ENCODE measurements around the gene RNF123. TPM values are rescaled to one million over a fixed set of nuclear protein-coding genes. Genes with fewer than 3 reads are reported as not detected.

Gene RNF123
- total RNA-seq, 4 donors from 2014 or later: 14.7 to 23.7 (median 19.7) TPM

DNA sequence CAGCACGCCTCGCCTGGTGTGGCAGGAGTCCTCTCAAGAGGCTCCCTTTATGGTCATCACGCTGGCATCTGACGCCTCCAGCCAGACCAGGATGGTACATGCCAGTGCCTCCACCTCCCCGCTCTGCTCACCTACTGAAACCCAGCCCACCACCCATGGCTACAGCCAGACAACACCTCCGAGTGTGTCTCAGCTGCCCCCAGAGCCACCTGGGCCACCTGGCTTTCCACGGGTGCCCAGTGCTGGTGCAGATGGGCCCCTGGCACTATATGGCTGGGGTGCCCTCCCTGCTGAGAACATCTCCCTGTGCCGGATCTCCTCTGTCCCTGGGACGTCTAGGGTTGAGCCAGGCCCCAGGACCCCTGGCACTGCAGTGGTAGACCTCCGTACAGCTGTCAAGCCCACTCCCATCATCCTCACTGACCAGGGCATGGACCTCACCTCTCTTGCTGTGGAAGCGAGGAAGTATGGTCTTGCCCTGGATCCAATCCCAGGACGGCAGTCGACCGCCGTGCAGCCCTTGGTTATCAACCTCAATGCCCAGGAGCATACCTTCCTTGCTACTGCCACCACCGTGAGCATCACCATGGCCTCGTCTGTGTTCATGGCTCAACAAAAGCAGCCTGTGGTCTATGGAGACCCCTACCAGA is 35.1 kb upstream of the RNF123 start:
- TF ChIP-seq, protein P1, sequence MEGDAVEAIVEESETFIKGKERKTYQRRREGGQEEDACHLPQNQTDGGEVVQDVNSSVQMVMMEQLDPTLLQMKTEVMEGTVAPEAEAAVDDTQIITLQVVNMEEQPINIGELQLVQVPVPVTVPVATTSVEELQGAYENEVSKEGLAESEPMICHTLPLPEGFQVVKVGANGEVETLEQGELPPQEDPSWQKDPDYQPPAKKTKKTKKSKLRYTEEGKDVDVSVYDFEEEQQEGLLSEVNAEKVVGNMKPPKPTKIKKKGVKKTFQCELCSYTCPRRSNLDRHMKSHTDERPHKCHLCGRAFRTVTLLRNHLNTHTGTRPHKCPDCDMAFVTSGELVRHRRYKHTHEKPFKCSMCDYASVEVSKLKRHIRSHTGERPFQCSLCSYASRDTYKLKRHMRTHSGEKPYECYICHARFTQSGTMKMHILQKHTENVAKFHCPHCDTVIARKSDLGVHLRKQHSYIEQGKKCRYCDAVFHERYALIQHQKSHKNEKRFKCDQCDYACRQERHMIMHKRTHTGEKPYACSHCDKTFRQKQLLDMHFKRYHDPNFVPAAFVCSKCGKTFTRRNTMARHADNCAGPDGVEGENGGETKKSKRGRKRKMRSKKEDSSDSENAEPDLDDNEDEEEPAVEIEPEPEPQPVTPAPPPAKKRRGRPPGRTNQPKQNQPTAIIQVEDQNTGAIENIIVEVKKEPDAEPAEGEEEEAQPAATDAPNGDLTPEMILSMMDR (IDR thresholded peaks at IDR 0.05; ENCODE audit: low read depth): no peak

DNA sequence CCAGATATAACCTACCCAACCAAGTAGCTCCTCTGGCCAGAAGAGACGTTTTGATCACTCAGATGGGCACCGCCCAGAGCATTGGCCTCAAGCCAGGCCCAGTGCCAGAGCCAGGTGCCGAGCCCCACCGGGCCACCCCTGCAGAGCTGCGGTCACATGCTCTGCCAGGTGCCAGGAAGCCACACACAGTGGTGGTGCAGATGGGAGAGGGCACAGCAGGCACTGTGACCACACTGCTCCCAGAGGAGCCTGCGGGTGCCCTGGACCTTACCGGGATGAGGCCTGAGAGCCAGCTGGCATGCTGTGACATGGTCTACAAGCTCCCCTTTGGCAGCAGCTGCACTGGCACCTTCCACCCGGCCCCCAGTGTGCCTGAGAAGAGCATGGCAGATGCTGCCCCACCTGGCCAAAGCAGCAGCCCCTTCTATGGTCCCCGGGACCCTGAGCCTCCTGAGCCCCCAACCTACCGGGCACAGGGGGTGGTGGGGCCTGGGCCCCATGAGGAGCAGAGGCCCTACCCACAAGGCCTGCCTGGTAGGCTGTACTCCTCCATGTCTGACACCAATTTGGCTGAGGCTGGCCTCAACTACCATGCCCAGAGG is 34.3 kb upstream of the RNF123 start:
- TF ChIP-seq, protein P1 (IDR thresholded peaks at IDR 0.05; ENCODE audit: low read depth): no peak

DNA sequence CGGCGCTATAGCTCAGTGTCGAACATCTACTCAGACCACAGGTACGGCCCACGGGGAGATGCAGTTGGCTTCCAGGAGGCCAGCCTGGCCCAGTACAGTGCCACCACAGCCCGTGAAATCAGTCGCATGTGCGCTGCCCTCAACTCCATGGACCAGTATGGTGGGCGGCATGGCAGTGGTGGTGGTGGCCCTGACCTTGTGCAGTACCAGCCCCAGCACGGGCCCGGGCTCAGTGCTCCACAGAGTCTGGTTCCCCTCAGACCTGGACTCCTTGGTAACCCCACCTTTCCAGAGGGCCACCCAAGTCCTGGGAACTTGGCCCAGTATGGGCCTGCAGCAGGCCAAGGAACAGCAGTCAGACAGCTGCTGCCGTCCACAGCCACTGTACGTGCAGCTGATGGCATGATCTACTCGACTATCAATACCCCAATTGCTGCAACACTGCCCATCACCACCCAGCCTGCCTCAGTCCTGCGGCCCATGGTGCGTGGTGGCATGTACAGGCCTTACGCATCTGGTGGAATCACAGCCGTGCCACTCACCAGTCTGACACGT is 33.5 kb upstream of the RNF123 start:
- TF ChIP-seq, protein P1 (IDR thresholded peaks at IDR 0.05; ENCODE audit: low read depth): no peak

DNA sequence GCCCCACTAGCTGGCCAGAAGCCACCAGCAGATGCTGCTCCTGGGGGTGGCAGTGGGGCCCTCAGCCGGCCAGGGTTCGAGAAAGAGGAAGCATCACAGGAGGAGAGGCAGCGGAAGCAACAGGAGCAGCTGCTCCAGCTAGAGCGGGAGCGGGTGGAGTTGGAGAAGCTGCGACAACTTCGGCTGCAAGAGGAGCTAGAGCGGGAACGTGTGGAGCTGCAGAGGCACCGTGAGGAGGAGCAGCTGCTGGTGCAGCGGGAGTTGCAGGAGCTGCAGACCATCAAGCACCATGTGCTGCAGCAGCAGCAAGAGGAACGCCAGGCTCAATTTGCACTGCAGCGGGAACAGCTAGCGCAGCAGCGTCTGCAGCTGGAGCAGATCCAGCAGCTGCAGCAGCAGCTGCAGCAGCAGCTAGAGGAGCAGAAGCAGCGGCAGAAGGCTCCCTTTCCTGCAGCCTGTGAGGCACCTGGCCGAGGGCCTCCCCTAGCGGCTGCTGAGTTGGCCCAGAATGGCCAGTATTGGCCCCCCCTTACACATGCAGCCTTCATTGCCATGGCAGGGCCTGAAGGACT is 32.7 kb upstream of the RNF123 start:
- TF ChIP-seq, protein P1 (IDR thresholded peaks at IDR 0.05; ENCODE audit: low read depth): no peak

DNA sequence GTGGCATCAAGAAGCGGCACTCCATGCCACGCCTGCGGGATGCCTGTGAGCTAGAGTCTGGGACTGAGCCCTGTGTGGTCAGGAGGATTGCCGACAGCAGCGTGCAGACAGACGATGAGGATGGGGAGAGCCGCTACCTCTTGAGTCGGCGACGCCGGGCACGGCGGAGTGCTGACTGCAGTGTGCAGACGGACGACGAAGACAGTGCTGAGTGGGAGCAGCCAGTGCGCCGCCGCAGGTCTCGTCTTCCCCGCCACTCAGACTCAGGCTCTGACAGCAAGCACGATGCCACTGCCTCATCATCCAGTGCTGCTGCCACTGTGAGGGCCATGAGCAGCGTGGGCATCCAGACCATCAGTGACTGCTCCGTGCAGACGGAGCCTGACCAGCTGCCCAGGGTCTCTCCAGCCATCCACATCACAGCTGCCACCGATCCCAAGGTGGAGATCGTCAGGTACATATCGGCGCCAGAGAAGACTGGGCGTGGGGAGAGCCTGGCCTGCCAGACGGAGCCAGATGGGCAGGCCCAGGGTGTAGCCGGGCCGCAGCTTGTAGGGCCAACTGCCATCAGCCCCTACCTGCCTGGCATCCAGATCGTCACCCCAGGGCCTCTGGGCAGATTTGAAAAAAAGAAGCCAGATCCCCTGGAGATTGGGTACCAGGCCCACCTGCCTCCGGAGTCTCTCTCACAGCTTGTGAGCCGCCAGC is 32.0 kb upstream of the RNF123 start:
- TF ChIP-seq, protein P1 (IDR thresholded peaks at IDR 0.05; ENCODE audit: low read depth): no peak

DNA sequence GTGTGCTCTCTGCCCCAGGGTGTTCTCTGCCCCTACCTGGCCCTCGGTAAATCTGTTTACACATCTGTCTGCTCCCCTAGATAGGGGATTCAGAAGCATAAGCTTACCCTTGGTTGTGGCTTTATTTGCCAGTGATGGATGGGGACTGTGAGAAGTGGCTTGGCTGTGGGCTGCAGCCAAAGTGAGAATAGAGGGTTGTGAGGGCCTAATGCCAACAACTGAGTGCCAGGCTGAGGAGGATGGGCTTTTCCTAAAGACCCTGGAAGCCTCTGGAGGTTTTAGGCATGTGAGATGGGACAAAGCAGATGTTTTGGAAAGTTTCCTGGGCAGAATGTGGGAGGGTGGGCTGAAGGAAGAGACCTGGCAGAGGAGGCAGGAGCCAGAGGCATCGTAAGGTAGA is 30.6 kb upstream of the RNF123 start:
- TF ChIP-seq, protein P1 (IDR thresholded peaks at IDR 0.05; ENCODE audit: low read depth): no peak

DNA sequence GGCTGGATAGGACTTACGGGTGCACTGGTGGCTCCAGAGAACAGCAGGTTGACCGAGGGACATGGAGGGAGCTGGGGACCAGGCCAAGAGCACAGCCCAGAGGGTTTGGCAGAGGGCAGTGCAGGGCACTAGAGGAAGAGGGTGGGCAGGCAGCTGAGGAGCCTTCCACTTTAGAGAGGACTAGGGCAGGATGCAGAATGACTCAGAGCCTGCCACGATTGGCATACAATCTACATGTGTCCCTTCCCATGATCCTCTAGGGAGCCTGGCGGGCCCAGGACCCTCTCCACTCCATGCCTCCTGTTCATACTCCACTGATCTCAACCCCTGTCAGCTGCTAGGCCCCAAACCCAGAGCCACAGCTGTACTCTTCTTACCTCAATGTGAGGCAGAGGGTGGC is 29.6 kb upstream of the RNF123 start:
- TF ChIP-seq, protein P1 (IDR thresholded peaks at IDR 0.05; ENCODE audit: low read depth): no peak
